Right atrium auricular region (tissue), 2 donors: ENCODE results near the gene ISX. TPM values are rescaled to one million over a fixed set of nuclear protein-coding genes. Genes with fewer than 3 reads are reported as not detected.

ENCODE experiments used
- DNase-seq: peaks from one replicate; pipeline ENCODE4 v3.0.0-alpha.2; 2019; ENCODE audit warnings: low spot score
- H3K27ac ChIP-seq, 2 donors: fragments of 200-600 bp; sonication (generic); 1 replicate in 1 of 2; 2 replicates in 1 of 2; pipeline ENCODE4 v1.5.1; 2016 to 2019
- H3K27me3 ChIP-seq, 2 donors: fragments of 200-600 bp; sonication (generic); one replicate each; pipeline versions ENCODE4 v1.5.1 to v1.6.0; 2017 to 2019
- H3K36me3 ChIP-seq: fragments of 200-600 bp; sonication (generic); one replicate; pipeline ENCODE4 v1.5.1; 2016
- H3K4me1 ChIP-seq, 2 donors: fragments of 200-600 bp; sonication (generic); one replicate each; pipeline versions ENCODE4 v1.5.1 to v1.6.0; 2017 to 2019
- H3K4me3 ChIP-seq, 2 donors: fragments of 200-600 bp; sonication (generic); 1 replicate in 1 of 2; 2 replicates in 1 of 2; pipeline ENCODE4 v1.5.1; 2017 to 2019; ENCODE audit warnings: mild to moderate bottlenecking in 1 of 2, moderate library complexity in 1 of 2
- H3K9me3 ChIP-seq, 2 donors: fragments of 200-600 bp; sonication (generic); one replicate each; pipeline ENCODE4 v1.5.1; 2019
- total RNA-seq, 2 donors: library from RNA; depleted of rRNA; stranded (reverse); fragments of >200 nt; gene quantifications; one replicate each; pipeline ENCODE4 v1.1.0, GENCODE V29; 2016
- TF ChIP-seq, protein P1 (sequence below), 2 donors: fragments of 200-600 bp; sonication (generic); IDR thresholded peaks; one replicate each; pipeline ENCODE4 v1.5.1; 2019; ENCODE audit warnings: antibody characterized with exemption in 2 of 2

ISX gene
- total RNA-seq, 2 donors from 2014 or later: not detected

DNA sequence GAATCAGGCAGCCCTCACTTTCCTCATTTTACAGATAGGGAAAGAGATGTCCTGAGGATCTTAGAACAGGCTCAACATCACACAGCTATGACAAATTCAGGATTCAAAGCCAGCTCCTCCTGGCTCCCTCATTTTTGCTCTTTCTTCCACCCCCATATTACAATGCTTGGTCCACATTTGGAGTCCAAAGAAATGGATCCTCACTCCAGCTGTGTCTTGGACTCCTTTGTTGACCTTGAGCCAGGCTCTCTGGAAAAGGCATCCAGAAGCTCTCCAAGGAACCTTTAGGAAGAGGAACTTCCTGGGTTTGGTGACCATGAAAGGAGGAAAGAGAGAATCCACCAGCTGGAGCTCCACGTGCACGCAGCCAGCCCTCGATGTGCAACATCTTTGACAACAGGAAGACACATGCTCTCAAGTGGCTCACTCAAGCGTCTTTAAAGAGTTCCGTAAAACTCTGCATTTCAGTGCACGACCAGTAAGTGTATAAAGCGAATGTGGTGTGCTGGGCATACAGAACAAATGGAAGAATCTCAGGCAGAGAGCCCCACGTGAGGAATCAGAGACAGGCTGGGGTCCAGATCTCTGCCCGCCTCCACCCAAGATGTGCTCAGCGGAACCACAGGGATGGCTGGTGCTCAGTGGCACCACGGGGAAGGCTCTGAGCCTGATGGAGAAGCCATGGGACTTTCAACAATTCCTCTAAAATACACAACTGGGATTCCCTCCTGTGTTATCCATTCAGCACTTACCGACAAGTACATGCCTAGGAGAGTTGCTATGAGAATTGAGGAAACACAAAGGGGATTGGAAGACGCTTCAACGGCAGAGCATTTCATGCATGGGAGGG, 48.4 kb downstream of the ISX start:
- TF ChIP-seq, protein P1, sequence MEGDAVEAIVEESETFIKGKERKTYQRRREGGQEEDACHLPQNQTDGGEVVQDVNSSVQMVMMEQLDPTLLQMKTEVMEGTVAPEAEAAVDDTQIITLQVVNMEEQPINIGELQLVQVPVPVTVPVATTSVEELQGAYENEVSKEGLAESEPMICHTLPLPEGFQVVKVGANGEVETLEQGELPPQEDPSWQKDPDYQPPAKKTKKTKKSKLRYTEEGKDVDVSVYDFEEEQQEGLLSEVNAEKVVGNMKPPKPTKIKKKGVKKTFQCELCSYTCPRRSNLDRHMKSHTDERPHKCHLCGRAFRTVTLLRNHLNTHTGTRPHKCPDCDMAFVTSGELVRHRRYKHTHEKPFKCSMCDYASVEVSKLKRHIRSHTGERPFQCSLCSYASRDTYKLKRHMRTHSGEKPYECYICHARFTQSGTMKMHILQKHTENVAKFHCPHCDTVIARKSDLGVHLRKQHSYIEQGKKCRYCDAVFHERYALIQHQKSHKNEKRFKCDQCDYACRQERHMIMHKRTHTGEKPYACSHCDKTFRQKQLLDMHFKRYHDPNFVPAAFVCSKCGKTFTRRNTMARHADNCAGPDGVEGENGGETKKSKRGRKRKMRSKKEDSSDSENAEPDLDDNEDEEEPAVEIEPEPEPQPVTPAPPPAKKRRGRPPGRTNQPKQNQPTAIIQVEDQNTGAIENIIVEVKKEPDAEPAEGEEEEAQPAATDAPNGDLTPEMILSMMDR (IDR thresholded peaks at IDR 0.05): no peak
- no peaks in the 10 kb centered on the region for H3K9me3 ChIP-seq
- no peak overlapping the region for H3K27ac ChIP-seq
- H3K4me3 ChIP-seq: no peak overlapping the region
- DNase-seq: no peak
- H3K27me3 ChIP-seq: no peaks in the 10 kb centered on the region
- no peaks in the 10 kb centered on the region for H3K4me1 ChIP-seq
- no peaks in the 10 kb centered on the region for H3K36me3 ChIP-seq

DNA sequence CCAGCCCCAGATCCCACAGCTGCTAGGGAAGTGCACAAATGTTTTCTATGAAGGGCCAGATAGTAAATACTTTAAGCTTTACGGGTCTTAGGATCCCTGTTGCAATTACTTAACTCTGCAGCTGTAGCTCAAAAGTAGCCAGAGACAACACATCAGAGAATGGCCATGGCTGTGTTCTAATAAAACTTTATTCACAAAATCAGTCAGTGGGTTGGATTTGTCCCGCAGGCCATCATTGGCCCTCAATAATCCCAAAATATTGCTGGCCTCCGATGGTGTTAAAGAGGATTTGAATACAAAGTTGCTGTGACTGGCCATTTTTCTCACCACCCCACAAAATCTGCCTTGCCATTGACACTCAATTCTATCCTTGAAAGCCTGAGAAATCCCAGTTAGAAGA, 49.6 kb downstream of the ISX start:
- Histone ChIP-seq H3K36me3 (no peaks in the 10 kb centered on the region), H3K4me3 (no peak overlapping the region), H3K4me1 (no peaks in the 10 kb centered on the region), H3K9me3 (no peaks in the 10 kb centered on the region), H3K27ac (no peak overlapping the region), H3K27me3 (no peaks in the 10 kb centered on the region)
- DNase-seq: no peak
- TF ChIP-seq, protein P1 (IDR thresholded peaks at IDR 0.05): no peak

DNA sequence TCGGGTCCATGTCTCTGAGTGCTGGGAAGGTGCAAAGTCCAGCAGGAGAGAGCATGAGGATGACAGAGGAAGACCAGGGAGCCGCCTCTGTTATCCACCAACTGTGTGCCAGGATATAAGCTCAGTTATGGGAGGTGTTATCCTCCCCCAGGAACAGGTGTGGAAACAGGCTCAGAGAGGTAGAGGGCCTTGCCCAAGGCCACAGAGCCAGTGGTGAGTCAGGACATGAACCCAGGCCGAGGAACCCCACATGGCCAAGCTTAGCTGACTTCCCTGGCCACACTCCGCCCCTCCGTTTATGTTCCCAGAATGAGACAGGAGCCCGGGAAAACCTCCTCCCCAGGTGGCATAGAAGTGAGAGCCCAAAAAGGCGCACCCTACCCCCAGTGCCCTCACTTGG, 50.3 kb downstream of the ISX start:
- Histone ChIP-seq H3K9me3 (no peaks in the 10 kb centered on the region), H3K4me1 (no peaks in the 10 kb centered on the region), H3K27me3 (no peaks in the 10 kb centered on the region), H3K36me3 (no peaks in the 10 kb centered on the region), H3K27ac (no peak overlapping the region), H3K4me3 (no peak overlapping the region)
- DNase-seq: no peak
- TF ChIP-seq, protein P1 (IDR thresholded peaks at IDR 0.05): no peak

- Histone ChIP-seq H3K27ac (no peak overlapping the region), H3K9me3 (no peaks in the 10 kb centered on the region)
- TF ChIP-seq, protein P1 (IDR thresholded peaks at IDR 0.05): no peak
Measured at GRCh38 chr22:35116817-35117216, 50.9 kb downstream of the ISX start.

GRCh38 chr22:35119494-35119893, 53.5 kb downstream of the ISX start:
- TF ChIP-seq, protein P1 (IDR thresholded peaks at IDR 0.05): no peak
- no peaks in the 10 kb centered on the region for H3K36me3 ChIP-seq
- no peak for DNase-seq
- no peaks in the 10 kb centered on the region for H3K4me1 ChIP-seq
- H3K9me3 ChIP-seq: no peaks in the 10 kb centered on the region
- H3K27ac ChIP-seq: no peak overlapping the region
- no peak overlapping the region for H3K4me3 ChIP-seq
- H3K27me3 ChIP-seq: no peaks in the 10 kb centered on the region

More at GRCh38 chr22:35116817-35117216, 50.9 kb downstream of the ISX start:
- Histone ChIP-seq H3K27me3 (no peaks in the 10 kb centered on the region), H3K4me1 (no peaks in the 10 kb centered on the region), H3K4me3 (no peak overlapping the region), H3K36me3 (no peaks in the 10 kb centered on the region)
- DNase-seq: no peak
